ENCODE results near the gene CADM2. TPM values are rescaled to one million over a fixed set of nuclear protein-coding genes. Genes with fewer than 3 reads are reported as not detected.
"Not testable (repeated sequence)": the region's sequence is repeated elsewhere in the genome, so short reads cannot be mapped to it uniquely, and the experiment has no call there.

CADM2 gene
- total RNA-seq, 4 donors from 2014 or later, result 0.13 to 4.3 (median 4.1) TPM

GRCh38 chr3:85706130-85706529 lies 747.3 kb downstream of the CADM2 start:
- Histone ChIP-seq H3K4me3 (replicated peaks in 1 of 3) (no peak overlapping the region), H3K36me3 (no peaks in the 10 kb centered on the region), H3K27ac (no peak overlapping the region), H3K27me3 (no peaks in the 10 kb centered on the region), H3K9me3 (no peaks in the 10 kb centered on the region), H3K4me1 (no peaks in the 10 kb centered on the region)
- TF ChIP-seq POLR2A (IDR thresholded peaks at IDR 0.05), result no peak
- TF ChIP-seq CTCF (IDR thresholded peaks at IDR 0.05), result no peak
- DNase-seq, result no peak
- intact Hi-C loops (cut with DNase I), result no loop called here
- 96% methylated on average over 2 of the region's 2 CpGs for WGBS, 2 donors

GRCh38 chr3:85708325-85708724 lies 749.5 kb downstream of the CADM2 start:
- H3K4me3 ChIP-seq (replicated peaks in 1 of 3); intact Hi-C loops (cut with DNase I); DNase-seq; H3K27me3 ChIP-seq; H3K9me3 ChIP-seq; H3K36me3 ChIP-seq; H3K27ac ChIP-seq; H3K4me1 ChIP-seq: not testable (repeated sequence)
- WGBS, 2 donors, result 74 to 82% methylated on average over 1 of the region's 1 CpG

- WGBS, 2 donors, result 86% methylated on average over 2 of the region's 2 CpGs
- DNase-seq, result no peak
- intact Hi-C loops (cut with DNase I), result no loop called here
- Histone ChIP-seq H3K27ac (no peak overlapping the region), H3K27me3 (no peaks in the 10 kb centered on the region), H3K36me3 (no peaks in the 10 kb centered on the region), H3K4me3 (replicated peaks in 1 of 3) (no peak overlapping the region), H3K4me1 (no peaks in the 10 kb centered on the region), H3K9me3 (no peaks in the 10 kb centered on the region)
- TF ChIP-seq CTCF (IDR thresholded peaks at IDR 0.05), result no peak
- no peak for TF ChIP-seq POLR2A (IDR thresholded peaks at IDR 0.05)
Observed at GRCh38 chr3:85709346-85709892, 750.6 kb downstream of the CADM2 start.

GRCh38 chr3:85710490-85710889 lies 751.7 kb downstream of the CADM2 start:
- no peak for DNase-seq
- intact Hi-C loops (cut with DNase I), result no loop called here
- Histone ChIP-seq H3K4me1 (no peaks in the 10 kb centered on the region), H3K4me3 (replicated peaks in 1 of 3) (no peak overlapping the region), H3K36me3 (no peaks in the 10 kb centered on the region), H3K27ac (no peak overlapping the region), H3K9me3 (no peaks in the 10 kb centered on the region), H3K27me3 (no peaks in the 10 kb centered on the region)
- WGBS, 2 donors, result 92 to 95% methylated on average over 2 of the region's 2 CpGs
- no peak for TF ChIP-seq CTCF (IDR thresholded peaks at IDR 0.05)
- TF ChIP-seq POLR2A (IDR thresholded peaks at IDR 0.05), result no peak

DNA sequence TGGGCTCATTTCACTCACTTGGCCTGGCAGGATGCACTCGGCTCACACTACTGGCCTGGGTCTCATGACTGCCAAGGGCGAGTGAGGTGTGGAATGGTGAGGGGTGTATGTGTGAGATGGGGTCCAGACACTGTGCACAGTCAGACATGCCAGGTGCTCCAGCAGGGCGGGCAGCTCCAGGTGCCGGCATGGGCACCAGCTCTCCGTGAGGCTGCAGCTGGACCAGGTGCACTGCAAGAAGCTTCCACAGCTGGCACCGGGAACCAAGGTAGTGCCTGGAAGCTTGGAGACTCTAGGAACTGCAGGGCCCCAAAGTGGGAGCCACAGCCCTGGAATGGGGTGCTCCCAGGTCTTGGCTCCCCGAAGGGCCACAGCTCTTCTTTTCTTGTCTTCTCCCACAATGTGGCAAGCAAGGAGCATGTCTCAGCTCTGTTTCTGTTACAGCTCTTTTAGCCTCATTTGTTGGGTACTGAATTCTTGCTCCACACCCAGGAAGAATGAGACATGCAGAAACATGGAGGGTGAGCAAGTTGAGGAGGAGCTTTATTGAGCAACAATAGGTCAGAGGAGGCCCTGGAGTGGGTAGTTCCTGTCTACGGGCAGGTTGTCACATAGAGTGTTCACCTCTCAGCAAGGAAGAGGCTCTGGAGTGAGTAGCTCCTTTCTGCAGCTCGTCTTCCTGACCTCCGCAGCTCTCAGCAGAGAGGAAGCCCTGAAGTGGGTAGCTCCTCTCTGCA lies 762.8 kb downstream of the CADM2 start:
- H3K36me3 ChIP-seq, result no peaks in the 10 kb centered on the region
- no peak for TF ChIP-seq POLR2A (IDR thresholded peaks at IDR 0.05)
- no peak for TF ChIP-seq CTCF (IDR thresholded peaks at IDR 0.05)
- no peak overlapping the region for H3K27ac ChIP-seq
- intact Hi-C loops (cut with DNase I), result no loop called here
- WGBS, 2 donors, result 78 to 88% methylated on average over 10 of the region's 10 CpGs
- H3K9me3 ChIP-seq, result no peaks in the 10 kb centered on the region
- H3K27me3 ChIP-seq, result no peaks in the 10 kb centered on the region
- H3K4me1 ChIP-seq, result no peaks in the 10 kb centered on the region
- no peak overlapping the region for H3K4me3 ChIP-seq (replicated peaks in 1 of 3)
- DNase-seq, result no peak

All from thyroid gland (tissue), 4 donors.